TTC549 (cell line): ENCODE measurements around the gene SLC6A1.

Experiments
- FAIRE-seq: peaks from 2 replicates; lab custom pipeline; 2012; peaks lifted over from hg19 to GRCh38; lab: Jason Lieb, UNC

The SLC6A1 gene

DNA sequence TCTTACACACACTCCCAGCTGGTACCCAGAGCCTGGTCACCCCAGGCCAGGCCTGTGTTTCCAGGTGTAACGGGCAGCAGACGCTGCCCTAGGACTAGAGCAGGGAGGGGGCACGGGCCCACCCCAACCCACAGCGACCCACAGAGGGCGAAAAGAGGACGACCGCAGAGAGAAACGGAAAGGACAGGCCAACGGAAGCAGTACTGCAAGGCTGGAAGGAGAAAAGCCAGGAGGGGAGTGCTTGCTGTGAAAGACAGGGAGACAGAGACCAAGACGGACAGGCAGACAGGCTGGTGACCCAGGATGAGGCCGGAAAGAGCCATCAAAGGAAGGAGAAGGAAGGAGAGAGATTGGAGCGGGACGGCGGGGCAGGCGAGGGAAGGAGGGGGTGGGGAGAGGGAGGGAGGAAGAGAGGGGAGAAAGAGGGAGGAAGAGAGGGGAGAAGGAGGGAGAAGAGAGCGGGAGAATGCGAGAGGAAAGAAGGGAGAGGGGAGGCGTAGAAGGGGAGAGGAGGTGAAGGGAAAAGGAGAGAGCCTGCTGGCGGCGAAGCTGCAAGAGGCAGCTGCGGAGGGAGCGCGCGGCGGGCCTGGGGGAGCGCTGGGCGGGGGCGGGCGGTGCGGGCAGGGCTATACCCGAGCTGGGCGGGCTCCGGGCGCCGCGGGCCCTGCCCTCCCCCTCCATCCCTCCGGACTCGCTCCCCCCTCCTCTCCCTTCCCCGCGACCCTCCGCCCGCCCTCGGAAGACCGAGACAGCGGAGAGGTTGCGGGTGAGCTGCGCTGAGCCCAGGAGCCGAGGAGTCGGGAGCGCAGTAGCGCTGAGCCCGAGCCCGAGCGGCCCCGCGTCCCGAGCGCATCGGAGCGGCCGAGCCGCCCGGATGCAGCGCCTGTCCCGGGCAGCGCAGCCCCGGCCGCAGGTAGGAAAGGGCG lies at the start of gene SLC6A1:
Gene SLC6A1 (plus strand): TSS at position 732 of the 926 bp plus-strand sequence. CDS start 24,464 bp downstream, outside the sequence.
- FAIRE-seq: no peak

GRCh38 chr3:10944866-10945265 lies 47.7 kb upstream of the SLC6A1 start:
- no peak for FAIRE-seq

DNA sequence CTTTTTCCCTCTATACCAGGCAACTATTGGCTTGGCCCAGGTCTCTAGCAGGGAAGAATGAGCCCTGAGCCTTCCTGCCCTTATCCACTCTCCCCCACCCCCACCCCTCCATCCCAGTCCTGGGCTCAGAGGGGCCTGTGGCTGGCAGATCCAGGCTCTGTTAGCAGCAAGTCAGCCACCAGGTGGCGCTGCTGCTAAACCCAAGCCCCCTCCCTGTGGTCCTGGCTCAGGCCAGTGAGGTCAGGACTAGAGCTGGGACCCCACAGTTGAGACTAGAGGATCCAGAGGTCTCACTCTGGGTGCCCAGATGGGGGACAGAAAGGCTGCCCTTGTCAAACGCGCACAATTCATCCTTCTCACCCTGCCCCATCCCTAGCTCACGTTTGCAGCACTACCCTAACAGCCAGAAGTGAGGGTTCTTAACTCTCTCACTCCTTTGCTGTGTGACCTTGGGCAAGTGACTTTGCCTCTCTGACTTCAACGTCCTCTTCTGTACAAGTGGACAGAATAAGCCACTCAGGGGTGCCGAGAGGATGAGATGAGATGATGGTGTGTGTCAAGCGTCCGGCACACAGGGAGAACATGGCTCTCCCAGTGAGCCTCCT lies 46.8 kb upstream of the SLC6A1 start:
- no peak for FAIRE-seq

GRCh38 chr3:10946526-10946925 lies 46.0 kb upstream of the SLC6A1 start:
- no peak for FAIRE-seq

- no peak for FAIRE-seq
Measured at GRCh38 chr3:10948326-10948725, 44.2 kb upstream of the SLC6A1 start.

- no peak for FAIRE-seq
Measured at GRCh38 chr3:10949197-10949596, 43.4 kb upstream of the SLC6A1 start.

- FAIRE-seq: no peak
Measured at GRCh38 chr3:10950476-10951294, 41.9 kb upstream of the SLC6A1 start.

DNA sequence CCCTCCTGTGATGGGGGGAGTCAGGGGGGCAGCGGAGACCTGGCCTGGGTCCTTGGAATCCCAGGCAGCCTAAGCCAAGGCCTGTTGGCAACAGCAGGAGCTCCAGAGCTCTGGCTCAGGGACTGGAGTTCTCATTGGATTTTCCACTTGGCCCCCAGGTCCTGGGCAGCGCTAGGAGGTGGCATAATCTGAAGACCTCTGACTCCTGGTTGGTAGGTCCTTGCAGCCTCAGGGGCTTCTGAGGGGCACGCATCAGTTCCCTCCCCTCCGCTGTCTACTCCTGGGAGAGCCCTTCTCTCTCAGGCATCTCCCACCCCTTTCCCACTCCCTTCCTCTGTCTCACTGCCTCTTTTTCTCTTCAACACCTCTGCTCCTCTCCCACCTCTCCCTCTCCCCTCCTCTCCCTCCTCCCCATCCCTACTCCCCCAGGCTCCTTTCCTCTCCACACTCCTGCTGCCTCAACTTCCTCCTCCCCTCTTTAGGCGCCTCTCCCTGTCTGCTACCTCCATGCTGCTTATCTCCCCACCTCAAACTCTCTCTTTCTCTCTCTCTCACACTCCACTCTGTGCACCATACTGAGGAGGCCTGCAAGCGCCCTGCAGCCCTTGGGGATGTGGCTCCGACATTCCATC lies 41.1 kb upstream of the SLC6A1 start:
- no peak for FAIRE-seq

DNA sequence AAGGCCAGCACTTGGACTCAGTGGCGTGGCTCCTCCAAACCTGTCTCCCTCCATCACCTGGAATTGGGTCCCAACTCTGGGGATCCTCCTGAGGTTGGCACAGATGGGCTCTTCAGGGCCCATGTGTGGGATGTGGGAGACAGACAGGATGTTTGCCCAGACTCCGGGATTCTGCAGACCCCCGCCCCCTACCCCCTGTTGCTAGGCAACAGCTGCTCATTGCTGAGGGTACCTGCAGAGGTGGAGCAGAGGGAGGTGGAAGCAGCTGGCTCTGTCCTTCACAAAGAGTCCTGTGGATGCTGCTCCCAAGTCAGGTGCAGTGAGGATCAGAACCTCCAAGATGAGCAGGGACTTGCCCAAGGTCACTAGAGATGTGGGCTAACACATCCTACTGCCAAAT lies 40.0 kb upstream of the SLC6A1 start:
- FAIRE-seq: no peak

DNA sequence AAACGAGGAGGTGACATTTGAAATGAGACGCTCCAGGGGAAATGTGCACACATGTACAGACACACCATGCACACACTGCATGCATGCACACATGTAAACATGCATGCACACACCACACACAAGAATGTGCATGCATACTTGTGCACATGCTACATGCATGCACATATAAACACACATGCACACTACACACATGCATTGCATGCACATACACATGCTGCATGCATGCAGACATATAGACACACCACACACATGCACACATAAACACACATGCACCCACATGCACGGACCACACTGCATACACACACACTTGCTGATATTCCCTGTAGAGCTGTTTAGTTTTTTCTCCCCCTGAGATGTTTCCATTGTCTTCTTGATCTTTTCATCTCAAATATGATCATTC lies 37.8 kb upstream of the SLC6A1 start:
- no peak for FAIRE-seq

DNA sequence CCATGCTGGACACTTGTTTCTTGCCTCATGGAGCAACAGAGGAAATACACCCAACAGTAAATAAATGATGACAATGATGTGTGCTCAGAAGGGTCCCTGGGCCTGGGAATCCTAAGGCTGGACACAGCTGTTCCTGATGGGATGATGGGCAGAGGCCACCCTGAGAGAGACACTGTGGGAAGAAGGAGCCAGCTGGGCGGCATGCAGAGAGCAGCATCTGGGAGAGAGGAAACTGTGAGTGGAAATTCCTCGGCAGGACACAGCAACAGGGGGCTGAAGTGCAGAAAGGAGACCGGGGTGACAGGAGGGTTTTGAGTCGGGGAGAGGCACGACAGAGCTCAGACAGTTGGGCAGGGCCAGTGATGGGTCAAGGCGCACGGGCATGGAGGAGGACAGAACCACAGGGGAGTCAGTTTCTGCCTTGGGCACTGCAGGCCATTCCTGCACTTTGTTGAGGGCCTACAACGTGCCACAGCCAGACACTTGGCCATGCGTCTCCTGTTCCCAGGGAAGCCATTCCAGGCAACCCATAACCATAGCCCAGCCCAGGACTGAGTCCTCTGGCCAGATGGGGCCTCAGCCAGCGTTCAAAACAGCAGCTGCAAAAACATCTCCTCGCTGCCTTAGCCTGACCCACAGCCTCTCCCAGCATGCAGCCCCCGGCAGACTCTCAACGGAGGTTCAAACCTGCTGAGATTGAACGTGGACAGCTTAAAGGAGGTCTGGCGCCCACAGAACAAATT lies 36.7 kb upstream of the SLC6A1 start:
- no peak for FAIRE-seq

- no peak for FAIRE-seq
Measured at GRCh38 chr3:10956531-10956930, 36.0 kb upstream of the SLC6A1 start.

DNA sequence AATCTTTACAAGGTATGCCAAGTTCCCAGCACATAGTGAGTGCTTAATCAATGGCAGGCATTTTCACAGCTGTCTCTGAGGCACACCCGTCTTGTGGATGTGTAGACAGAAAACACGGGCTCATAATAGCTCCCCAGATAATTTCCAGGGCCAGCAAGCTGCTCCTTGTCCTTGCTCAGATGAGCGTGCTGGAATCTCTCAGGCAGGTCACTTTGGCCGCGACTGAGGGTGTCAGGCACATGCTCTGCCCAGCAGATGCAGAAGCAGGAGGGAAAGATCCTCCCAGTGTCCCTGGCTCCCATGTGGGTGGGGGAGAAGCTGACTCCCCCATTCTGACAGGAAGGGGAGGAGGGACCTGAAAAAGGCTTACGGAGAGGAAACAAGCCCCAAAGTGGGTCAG lies 35.6 kb upstream of the SLC6A1 start:
- FAIRE-seq: no peak

DNA sequence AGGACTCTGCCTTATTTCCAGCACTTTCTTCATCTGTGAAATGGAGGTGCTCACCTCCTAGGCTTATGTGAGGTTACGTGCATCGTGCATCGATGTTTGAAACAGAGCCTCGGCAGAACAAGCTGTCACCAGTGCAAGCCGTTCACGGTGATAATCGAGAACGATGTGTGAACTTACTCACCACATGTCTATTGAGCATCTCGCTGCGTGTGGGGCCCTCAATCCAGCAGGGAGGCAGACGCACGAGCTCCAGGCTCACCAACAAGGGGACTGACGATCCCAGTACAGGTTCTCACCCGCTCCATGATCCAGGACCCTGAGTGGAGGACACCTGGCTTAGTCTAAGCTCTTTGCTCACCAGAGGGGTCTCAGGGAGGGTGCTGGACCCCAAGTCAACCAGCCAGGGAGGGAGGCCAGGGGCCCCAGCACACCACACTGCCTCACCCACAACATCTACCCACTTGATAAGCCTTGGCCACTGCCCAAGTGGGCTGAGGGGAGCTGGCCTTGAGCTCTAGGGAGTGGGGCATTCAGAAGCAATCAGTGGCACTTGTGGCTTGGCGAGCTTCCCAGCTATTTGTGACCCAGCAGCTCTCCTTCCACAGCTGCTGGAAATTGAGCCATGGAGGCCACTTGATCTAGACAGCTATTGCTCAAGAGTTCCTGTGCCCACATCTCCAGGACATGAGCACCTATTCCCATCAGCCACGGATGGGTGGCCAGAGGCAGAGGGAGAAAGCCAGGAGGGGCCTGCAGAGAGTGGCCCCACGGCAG lies 34.4 kb upstream of the SLC6A1 start:
- no peak for FAIRE-seq

DNA sequence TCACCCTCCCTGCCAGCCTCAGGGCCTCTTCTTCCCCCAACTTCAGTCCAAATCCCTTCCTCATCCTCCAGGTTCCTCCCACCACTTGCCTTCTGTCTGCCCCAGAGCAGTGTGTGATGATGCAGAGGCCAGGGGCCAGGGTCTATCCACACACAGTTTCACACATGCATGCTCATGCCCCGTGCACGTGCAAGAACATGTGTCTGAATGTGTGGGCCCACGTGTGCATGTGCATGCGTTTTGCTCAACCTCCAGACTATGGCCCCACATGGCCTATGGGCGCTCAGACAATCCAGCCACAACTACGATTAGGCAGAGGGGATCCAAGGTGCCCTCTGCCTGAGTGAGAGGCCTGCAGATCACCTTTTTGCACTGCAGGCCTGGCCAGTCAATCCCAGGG lies 32.3 kb upstream of the SLC6A1 start:
- FAIRE-seq: no peak

- no peak for FAIRE-seq
Measured at GRCh38 chr3:10961921-10962320, 30.6 kb upstream of the SLC6A1 start.

DNA sequence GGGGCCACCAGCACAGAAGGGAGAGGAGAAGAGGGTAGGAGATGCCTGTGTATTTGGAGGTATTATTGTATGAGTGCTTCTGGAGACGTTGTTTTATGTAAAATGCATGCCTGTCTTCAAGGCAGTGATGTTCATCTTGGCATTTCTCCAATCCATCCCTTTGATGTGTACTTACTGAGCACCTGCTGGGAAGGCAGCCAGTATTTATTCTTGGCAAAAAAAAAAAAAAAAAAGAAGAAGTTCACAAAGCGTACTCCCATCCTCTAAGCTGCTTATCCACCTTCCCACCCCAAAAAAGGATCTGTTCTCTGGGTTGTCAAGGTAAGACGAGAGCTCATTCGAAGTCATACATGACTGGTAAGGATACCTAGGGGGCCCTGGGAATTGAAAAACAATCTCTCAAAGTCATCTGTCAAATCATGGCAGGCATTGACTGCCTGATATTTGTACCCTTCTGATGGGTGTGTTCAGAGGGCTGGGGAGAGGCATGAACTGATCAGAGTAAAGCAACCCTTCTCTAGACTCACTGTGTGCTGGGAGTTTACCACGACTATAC lies 30.0 kb upstream of the SLC6A1 start:
- no peak for FAIRE-seq

DNA sequence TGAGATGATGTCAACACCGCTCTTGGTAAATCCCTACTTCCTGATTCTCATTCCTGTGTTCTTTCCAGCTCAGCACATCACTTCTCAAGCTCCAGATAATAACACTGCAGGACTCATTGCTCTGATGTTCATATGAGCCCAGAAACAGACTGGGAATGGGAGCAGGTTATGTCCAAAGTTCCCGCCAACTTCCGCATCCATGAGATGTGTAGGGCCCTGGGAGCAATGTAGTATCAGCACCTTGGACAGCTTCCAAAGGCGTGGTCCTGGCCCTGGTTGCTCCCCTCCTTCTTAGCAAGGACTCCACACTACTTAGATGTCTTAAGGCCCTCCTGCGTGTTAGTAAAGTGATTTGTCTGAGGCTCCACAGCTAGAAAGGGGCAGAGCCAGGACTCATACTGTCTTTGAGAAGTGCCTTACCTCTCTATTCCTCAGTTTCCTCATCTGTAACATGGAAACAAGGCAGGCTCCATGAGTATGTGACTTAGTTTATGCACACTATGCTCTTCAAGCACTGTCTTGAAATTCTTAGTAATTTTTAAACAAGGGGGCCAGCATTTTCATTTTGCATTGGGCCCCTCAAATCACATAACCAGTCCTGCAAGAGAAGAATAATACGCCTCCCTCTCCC lies 27.9 kb upstream of the SLC6A1 start:
- FAIRE-seq: no peak

- FAIRE-seq: no peak
Measured at GRCh38 chr3:10968401-10968800, 24.1 kb upstream of the SLC6A1 start.
